ENCODE results near the gene CEP57L1. TPM values are rescaled to one million over a fixed set of nuclear protein-coding genes. Genes with fewer than 3 reads are reported as not detected.
"Not testable (repeated sequence)": the region's sequence is repeated elsewhere in the genome, so short reads cannot be mapped to it uniquely, and the experiment has no call there.

The CEP57L1 gene
- total RNA-seq, 1 donor from 2014 or later = 6.3 TPM

DNA sequence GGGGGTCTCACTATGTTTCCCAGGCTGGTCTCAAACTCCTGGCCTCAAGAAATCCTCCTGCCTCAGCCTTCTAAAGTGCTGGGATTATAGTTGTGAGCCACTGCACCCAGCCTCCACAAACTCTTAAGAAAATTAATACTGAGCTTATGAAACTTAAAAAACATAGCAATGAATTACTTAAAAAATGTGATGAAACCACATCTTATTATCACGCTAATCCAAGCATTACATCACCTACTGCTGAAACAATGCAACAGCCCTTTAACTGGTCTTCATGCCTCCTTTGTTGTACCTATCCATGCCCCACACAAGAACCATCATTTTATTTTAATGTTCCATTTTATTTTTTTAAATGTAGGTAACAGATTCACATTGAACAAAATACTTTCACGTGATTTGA, 25.6 kb upstream of the CEP57L1 start:
- intact Hi-C loops (cut with DNase I) = loop anchor here (5.0 kb wide), 4 partner anchors 177 to 527 kb away; partner anchors contain the start of gene ARMC2
- DNase-seq (no peak), ATAC-seq (ENCODE audit: poor library complexity) (no peak)

DNA sequence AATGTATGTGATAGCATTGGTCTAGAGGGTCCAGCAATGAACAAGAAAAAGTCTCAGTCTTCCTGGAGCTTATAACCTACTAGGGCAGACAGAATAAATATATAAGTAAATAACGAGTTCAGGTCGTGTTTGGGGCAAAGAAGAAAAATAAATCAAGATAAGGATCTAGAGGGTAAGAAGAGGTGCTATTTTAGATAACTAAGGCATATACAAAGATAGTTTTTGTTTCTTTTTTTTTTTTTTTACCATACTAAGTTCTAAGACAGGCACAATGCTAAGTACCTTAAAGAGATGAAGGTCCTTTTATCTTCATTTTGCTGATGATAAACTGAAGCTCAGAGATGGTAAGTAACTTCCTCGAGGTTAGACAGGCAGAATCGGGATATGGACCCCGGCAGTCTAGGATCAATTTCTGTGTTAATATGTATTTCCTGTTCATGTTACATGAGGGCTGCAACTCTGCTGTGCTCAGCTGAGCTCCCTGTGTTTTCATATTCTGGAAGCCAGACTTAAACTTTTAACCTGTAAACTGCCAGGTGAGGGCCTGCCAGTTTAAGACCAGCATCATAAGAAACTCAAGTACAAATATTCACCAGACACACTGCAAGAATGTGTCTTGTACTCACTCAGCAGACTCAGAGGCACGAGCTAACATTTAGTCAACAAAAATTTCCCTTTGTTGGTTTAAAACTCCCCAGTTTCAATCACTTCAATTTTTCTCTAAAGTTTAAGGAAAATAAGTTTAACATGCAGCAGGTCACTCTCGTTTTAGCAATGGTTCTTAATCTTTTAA, 24.0 kb upstream of the CEP57L1 start:
- ATAC-seq (ENCODE audit: poor library complexity) (no peak), DNase-seq (no peak)
- intact Hi-C loops (cut with DNase I) = loop anchor here (5.0 kb wide), 4 partner anchors 179 to 529 kb away; partner anchors contain the start of gene ARMC2

DNA sequence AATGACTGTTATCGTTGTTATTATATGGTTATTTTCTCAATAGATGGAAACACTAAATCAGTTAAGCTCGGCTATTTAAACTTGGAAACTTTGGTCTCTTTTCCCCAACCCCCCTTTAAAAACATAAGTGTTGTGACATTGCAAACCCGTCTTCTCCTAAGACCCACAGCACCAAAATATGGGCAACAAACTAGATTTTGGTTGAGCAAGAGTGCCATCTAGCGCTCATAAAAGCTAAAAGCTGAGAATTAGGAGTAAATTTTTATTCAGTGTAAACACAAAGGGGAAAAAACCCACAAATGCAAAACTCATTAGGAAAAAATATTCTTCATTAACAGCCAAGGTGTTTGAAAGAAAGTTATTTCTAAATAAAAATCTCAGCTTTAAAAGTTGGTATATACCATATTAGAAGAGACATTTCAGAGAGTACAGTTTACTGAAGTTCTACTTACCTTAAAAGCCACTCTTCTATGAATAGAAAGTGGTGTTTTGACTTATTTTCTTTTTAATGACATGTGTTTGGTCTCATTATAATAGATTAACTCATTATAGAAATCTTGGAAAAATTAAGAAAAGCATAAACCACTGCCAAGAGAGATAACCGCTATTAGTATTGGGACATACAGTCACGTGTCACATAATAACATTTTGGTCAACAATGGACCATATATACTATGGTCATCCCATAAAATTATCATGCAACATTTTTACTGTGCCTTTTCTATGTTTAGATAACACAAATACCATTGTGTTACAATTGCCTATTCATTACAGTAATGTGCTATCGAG, 21.8 kb upstream of the CEP57L1 start:
- DNase-seq = no peak
- ATAC-seq (ENCODE audit: poor library complexity) = peak; percentile 66
- intact Hi-C loops (cut with DNase I) = loop anchor here (5.0 kb wide), 4 partner anchors 181 to 531 kb away; partner anchors contain the start of gene ARMC2

DNA sequence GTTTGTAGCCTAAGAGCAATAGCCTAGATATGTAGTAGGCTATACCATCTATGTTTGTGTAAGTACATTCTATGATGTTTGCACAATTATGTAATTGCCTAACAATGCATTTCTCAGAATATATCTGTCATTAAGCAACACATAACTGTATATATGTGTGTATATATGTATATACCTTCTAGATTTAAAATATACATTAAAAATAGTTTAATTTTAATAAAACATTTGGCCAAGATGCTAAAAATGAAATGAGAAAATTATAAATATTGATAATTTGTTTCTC, 21.2 kb upstream of the CEP57L1 start:
- no peak for ATAC-seq (ENCODE audit: poor library complexity)
- intact Hi-C loops (cut with DNase I) = loop anchor here (5.0 kb wide), 4 partner anchors 182 to 532 kb away; partner anchors contain the start of gene ARMC2
- no peak for DNase-seq

DNA sequence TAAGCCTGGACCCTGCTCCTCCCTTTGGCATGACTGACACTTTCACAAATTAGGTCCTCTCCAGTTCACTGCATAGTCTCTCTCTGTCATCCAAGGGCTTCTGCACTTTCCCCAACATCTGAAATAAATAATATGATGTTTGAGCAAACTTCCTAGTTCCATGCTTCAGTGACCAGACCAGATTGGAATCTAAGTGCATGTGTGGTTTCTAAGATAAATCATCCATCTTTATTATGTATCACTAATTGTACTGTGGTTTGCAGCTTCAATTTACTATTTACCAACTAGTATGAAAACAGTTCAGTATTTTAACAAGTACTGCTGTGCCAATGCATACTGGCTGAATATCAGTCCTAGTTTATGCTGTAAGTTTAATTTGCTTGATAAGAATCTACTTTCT, 19.4 kb upstream of the CEP57L1 start:
- DNase-seq (no peak), ATAC-seq (ENCODE audit: poor library complexity) (no peak)
- intact Hi-C loops (cut with DNase I) = no loop called here

DNA sequence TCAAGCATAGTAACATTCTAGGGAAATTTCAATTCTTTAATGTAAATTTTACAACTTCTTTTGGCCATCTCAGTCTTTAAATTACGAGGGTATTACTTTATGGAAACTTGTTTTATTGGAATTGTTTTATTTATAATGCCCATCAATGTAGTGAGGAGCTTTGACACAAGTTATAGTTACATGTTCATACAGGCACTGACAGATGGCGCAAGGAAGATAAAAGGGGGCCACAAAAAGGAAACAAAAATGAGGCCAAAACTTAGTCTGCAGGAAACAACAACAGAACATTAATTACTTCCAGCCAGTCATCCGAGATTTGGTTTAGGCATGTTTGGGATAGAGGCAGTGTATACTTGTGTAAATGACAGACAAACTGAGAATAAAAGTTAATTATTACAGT, 18.9 kb upstream of the CEP57L1 start:
- intact Hi-C loops (cut with DNase I) = no loop called here
- DNase-seq = no peak

DNA sequence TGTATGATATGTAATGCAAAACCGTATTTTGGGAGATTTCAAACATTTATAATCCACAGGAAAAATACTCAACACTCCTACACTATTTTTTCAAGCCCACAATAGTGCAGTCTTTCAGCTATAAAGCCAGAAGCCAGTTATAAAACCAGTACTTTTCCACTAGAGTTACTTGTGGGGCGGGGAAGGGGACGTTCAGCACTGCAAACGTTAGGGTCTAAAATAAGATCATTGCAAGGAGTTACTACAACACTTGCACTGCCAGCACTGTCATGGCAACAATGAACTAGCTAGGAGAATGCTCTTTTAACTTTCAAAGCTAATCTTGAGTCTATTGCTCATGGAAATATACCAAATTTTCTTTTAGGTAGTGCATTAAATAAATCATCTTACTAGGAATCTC, 15.3 kb upstream of the CEP57L1 start:
- DNase-seq = peak; percentile 48
- ATAC-seq (ENCODE audit: poor library complexity) = peak; percentile 89
- intact Hi-C loops (cut with DNase I) = no loop called here

More for the DNA sequence above, 18.9 kb upstream of the CEP57L1 start:
- ATAC-seq (ENCODE audit: poor library complexity) = no peak

DNA sequence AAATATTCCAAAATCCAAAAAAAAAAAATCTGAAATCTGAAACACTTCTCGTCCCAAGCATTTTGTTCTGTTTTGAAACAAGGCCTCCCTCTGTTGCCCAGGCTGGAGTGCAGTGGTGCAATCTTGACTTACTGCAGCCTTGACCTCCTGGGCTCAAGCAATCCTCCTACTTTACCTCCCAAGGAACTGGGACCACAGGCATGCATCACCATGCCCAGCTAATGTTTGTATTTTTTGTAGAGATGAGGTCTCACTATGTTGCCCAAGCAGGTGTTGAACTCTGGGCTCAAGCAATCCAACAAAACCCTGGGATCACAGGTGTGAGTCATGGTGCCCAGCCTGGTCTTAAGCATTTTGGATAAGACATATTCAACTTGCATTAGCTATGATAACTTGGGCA, 14.3 kb upstream of the CEP57L1 start:
- no peak for ATAC-seq (ENCODE audit: poor library complexity)
- intact Hi-C loops (cut with DNase I) = no loop called here
- DNase-seq = no peak

DNA sequence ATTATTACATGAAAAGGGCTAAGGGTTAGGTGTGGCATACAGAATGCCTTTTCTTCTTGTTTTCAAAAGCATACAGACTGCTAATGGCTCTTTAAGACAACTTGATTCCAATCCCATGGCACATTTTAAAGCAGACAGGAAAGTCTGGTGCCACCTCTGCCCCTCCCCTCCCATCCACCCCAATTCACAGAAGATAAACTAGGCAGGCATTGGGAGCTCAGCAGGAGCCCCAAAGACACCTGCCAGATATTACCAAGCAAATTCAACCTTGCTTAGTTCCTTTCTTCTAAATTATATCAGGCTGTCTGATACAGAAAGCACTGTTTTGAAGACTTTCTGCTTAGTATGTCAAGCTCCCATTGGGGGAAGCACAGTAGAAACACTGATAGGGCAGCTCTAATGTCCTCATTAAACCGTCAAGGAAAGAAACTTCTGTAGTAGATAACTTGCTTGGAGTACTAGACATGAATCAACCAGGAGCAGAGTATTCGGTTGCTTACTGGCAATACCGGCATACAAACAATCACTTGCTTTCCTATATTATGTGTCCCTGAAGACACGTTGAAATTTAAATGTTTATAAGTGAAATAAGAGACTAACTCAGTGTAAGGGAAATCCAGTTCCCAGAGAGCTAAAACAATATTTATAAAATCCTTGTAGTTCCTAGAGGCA, 13.7 kb upstream of the CEP57L1 start:
- ATAC-seq (ENCODE audit: poor library complexity) = no peak
- DNase-seq = no peak
- intact Hi-C loops (cut with DNase I) = no loop called here

DNA sequence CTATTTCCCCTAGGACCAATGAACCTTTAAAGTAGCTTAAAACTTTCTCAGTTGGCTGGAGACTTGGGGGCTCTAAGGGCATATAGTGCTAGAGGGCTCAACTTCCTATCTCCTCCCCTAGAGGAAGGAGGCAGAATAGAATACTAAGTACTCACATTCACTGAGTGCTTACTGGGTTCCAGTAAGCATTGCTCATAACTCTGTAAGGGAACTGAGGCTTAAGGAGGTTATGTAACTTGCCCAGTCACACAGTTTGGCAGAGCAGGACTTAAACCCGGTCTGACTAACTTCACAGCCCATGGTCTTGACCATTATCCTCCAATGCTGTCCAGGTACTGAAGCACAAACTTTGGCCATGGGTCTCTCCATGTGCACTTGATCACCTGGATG, 13.1 kb upstream of the CEP57L1 start:
- intact Hi-C loops (cut with DNase I) = no loop called here
- ATAC-seq (ENCODE audit: poor library complexity) = no peak

DNA sequence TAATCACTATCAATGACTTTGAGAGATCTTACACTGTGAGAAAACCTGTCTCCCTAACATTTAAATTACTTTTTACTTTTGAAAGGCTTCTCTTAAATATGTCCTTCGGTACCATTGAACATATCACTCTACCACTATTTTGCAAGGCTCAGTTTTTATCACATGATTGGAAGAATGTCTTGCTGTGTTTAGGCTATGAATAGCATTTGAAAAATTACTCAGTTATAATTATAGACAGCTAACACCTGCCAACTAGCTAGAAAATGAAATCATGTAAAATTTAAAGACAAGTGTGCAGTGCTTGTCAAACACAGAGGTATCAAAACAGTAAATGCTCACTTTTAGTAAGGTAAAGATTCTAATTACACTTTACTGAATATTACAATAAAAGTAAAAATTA, 11.7 kb upstream of the CEP57L1 start:
- ATAC-seq (ENCODE audit: poor library complexity) (peak; percentile 59), DNase-seq (no peak)
- intact Hi-C loops (cut with DNase I) = no loop called here

More for the DNA sequence above, 13.1 kb upstream of the CEP57L1 start:
- DNase-seq = no peak

DNA sequence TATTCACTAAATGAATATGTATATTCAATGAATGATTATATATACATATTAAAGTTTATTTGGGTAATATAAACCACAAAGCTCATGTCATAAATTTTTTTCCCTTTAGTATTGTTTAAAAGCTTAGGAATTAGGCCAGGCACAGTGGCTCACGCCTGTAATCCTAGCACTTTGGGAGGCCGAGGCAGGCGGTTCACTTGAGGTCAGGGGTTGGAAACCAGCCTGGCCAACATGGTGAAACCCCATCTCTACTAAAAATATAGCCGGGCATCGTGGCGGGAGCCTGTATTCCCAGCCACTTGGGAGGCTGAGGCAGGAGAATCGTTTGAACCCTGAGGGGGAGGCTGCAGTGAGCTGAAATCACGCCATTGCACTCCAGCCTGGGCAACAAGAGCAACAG, 11.2 kb upstream of the CEP57L1 start:
- peak; percentile 49 for DNase-seq
- ATAC-seq (ENCODE audit: poor library complexity); intact Hi-C loops (cut with DNase I): not testable (repeated sequence)

DNA sequence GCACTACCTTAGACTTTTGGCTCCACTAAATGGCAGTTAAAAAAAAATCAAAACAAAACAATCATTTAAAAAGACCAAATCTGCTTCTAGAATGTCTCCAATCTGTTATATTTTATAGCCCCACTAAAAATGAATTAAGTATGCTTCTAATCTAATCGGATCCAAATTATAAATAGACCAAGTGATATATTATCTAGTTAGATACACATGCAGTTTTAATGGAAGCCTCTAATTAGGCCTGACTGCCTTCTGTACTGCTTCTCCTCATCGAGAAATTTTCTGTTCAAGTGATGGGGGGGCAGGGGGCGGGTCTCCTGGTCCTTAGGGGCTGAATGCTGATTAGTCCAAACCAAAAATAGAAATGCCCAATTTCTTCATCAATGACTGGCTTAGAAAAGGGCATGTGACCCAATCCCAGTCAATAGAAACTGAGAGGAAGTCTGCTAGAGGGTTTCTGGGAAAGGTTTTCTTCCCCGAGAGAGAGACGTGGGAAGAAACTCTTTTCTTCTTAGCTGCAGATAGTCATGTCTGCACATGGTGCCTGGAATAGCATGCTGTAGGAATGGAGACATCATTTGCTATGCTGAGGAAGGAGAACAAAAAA, 7.5 kb upstream of the CEP57L1 start:
- DNase-seq (no peak), ATAC-seq (ENCODE audit: poor library complexity) (no peak)
- intact Hi-C loops (cut with DNase I) = no loop called here

DNA sequence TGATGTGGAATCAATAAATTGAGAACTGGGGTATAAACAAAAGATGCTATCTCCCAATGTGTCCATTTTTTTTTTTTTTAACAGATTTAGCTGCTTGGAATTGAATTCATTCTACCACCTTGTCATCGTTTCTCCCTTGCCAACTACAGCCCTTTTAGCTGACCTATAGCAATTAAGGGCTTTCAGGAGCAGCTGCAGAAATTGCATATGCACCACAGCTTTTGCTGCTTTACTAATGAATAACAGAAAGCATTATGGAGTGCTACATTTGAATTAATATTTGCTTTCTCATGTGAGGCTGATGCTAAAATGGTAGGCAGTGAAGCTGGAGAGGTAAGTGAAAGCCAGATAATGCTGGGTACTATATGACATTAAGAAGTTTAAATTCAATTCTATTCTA, 6.3 kb upstream of the CEP57L1 start:
- DNase-seq = no peak
- intact Hi-C loops (cut with DNase I) = no loop called here
- ATAC-seq (ENCODE audit: poor library complexity) = no peak

DNA sequence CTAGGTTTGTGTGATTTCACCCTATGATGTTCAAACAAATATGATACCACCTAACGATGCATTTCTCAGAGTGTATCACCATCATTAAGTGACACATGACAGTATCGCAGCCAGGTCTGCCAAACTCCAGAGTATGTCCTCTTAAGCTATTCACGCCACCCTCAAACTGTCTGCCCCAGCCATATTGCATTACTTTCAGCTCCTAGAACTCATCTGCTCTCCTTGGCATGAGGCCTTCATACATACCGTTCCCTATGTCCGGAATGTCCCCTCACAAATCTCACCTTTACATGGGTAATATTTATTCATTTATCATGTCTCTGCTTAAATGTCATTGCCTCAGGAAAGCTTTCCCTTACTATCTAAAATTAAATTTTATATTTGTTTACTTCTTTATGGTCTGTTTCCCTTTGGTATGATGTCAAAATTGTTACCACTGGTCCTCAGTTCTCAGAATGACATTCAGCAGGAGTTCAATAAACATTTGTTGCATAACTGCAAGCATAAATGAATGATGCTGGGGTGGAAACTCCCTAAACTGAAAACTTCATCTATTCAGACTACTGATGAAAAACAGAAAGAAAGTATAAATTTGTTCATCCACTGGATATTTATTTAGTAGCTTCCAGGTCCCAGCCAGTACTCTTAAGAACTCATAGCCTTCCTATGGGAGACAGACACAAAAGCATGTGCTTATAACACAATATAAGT, 3.8 kb upstream of the CEP57L1 start:
- intact Hi-C loops (cut with DNase I) = no loop called here
- ATAC-seq (ENCODE audit: poor library complexity) (no peak), DNase-seq (no peak)

DNA sequence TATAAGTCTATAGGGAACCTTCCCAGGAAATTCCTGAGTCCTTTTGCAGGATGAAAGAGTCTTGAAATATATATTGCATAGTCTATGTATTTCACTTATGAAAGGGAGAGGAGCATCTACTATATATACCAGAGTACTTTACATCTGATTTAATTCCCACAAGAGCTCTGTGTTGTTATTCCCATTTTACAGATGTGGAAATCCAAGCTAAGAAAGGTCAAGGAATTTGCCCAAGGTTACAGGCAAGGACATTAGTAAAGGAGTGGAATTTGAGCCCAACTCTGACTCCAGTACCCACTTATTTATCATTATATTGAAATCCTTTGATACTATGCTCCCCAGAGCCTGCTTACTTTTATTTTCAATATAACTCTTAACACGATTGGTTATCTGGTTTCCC, 3.2 kb upstream of the CEP57L1 start:
- intact Hi-C loops (cut with DNase I) = no loop called here
- DNase-seq (no peak), ATAC-seq (ENCODE audit: poor library complexity) (no peak)

DNA sequence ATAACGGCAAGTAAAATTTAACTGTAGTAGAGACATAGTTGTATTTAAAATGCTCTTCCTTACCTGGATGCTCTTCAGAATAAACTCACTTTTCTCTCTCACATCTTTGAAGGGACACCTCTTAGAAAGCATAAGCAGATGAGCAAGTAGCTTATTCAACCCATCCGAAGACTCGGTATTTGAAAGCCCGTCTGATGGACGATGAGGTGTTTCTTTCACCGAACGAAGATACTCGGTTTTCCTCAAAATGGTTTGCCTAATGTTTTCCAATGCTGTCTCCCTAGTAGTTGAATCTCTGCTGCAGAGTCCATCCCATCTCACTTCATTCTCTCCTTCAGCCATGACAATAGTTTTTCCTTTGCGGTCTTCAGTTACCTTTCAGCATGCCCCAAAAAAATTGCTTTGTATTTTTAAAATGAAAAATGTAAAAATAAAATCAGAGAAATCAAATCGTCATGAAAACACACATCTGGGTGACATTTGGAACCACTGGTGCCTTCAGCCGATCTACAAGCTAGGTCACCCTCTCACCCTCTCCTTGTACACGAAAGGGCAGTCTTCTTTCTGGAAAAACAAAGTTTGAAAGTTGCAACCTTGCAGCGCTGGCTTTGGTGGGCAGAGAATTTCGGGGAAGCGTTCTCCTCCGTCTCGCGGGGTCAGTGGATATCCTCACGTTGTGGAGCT, 1.4 kb upstream of the CEP57L1 start:
- intact Hi-C loops (cut with DNase I) = loop anchor here (2.0 kb wide), 1 partner anchor 289 kb away; the partner anchor contains the start of gene CD164
- ATAC-seq (ENCODE audit: poor library complexity) = no peak
- DNase-seq = no peak

Measured in Right ventricle myocardium superior (tissue), 1 donor.